HCT116 (cell line): ENCODE data around the gene KRT86. TPM values are rescaled to one million over a fixed set of nuclear protein-coding genes. Genes with fewer than 3 reads are reported as not detected.

Experiments
- ATAC-seq: fragments of 200-7000 bp; cut with Tn5 transposase; 2 replicates; pipeline ENCODE4 v1.9.1; 2020; ENCODE audit warnings: mild to moderate bottlenecking, moderate library complexity
- BruUV-seq: library from RNA; stranded (reverse); fragments of 400-500 nt; replicated peaks from 2 replicates; lab custom pipeline; 2021; lab: Mats Ljungman, UMichigan
- CTCF ChIA-PET: fragments of 300-600 bp; sonication (Branson Sonifier 250); formaldehyde crosslinking; loops from one replicate; lab custom pipeline; 2021; ENCODE audit warnings: antibody characterized with exemption; lab: Charles Lee
- POLR2A ChIA-PET: fragments of 300-600, 350-600 bp; sonication (Branson Sonifier 250); formaldehyde crosslinking; loops from one replicate; lab custom pipeline; 2021; ENCODE audit warnings: antibody characterized with exemption; lab: Charles Lee
- RAD21 ChIA-PET, 2 experiments: fragments of 300-600 bp; sonication (Branson Sonifier 250); formaldehyde crosslinking; loops; one replicate each; lab custom pipeline; 2023; ENCODE audit warnings: low total read pairs in 2 of 2; ENCODE audit not compliant: uncharacterized antibody in 2 of 2, unreplicated experiment in 2 of 2, low non-redundant PET in 1 of 2; lab: Charles Lee
- DNase-seq: peaks from one replicate; pipeline ENCODE4 v3.0.0-alpha.2; 2010; ENCODE audit warnings: low read depth, low spot score
- H2AFZ ChIP-seq: fragments of 200-600 bp; shearing (Covaris generic), sonication (generic); 2 replicates; pipeline ENCODE4 v1.6.1; 2017; ENCODE audit warnings: low read depth, mixed run types, mixed read lengths, antibody characterized with exemption, low read length; ENCODE audit not compliant: poor library complexity, severe bottlenecking
- H3K27ac ChIP-seq: 2 replicates; pipeline ENCODE4 v1.5.1; 2012; ENCODE audit warnings: low read depth, low read length
- H3K27me3 ChIP-seq: fragments of 200-600 bp; sonication (generic); 2 replicates; pipeline ENCODE4 v1.6.1; 2016; ENCODE audit warnings: mixed run types, low read length, mixed read lengths; ENCODE audit not compliant: insufficient read depth
- H3K36me3 ChIP-seq, 2 experiments: fragments of 200-500 bp in 1 of 2; fragments of 200-600 bp in 1 of 2; sonication (Bioruptor generic) in 1 of 2; sonication (generic) in 1 of 2; 2 replicates each; pipeline versions ENCODE4 v1.5.1 to v1.6.1; 2014 to 2016; ENCODE audit warnings: low read length in 2 of 2, inconsistent platforms in 1 of 2, mixed read lengths in 1 of 2, mixed run types in 1 of 2; ENCODE audit not compliant: insufficient read depth in 2 of 2, control insufficient read depth in 1 of 2
- H3K4me1 ChIP-seq, 2 experiments: fragments of 200-600 bp in 1 of 2; sonication (generic) in 1 of 2; 2 replicates each; pipeline versions ENCODE4 v1.5.1 to v1.6.1; 2012 to 2017; ENCODE audit warnings: low read length in 2 of 2, inconsistent platforms in 1 of 2, mild to moderate bottlenecking in 1 of 2, mixed read lengths in 1 of 2, mixed run types in 1 of 2, moderate library complexity in 1 of 2; ENCODE audit not compliant: insufficient read depth in 2 of 2, control insufficient read depth in 1 of 2
- H3K4me2 ChIP-seq: fragments of 200-600 bp; sonication (generic); 2 replicates; pipeline ENCODE4 v1.6.1; 2017; ENCODE audit warnings: mixed run types, low read length, mixed read lengths
- H3K4me3 ChIP-seq, 2 experiments: fragments of 200-600 bp in 1 of 2; sonication (generic) in 1 of 2; replicated peaks in 1 of 2; 2 replicates each; pipeline ENCODE4 v1.5.1; 2011 to 2016; ENCODE audit warnings: low read length in 2 of 2, control low read depth in 1 of 2, low read depth in 1 of 2, mild to moderate bottlenecking in 1 of 2, mixed read lengths in 1 of 2, mixed run types in 1 of 2
- H3K79me2 ChIP-seq: fragments of 200-600 bp; sonication (generic); 2 replicates; pipeline ENCODE4 v1.6.1; 2017; ENCODE audit warnings: mild to moderate bottlenecking, mixed run types, low read length, moderate library complexity, mixed read lengths; ENCODE audit not compliant: insufficient read depth
- H3K9ac ChIP-seq: fragments of 200-600 bp; sonication (generic); 2 replicates; pipeline ENCODE4 v1.6.1; 2016; ENCODE audit warnings: low read length, mixed read lengths
- H3K9me2 ChIP-seq: fragments of 200-600 bp; sonication (generic), shearing (Covaris generic); 2 replicates; pipeline ENCODE4 v1.6.1; 2017; ENCODE audit warnings: mixed run types, mild to moderate bottlenecking, moderate library complexity; ENCODE audit not compliant: insufficient read depth
- H3K9me3 ChIP-seq, 2 experiments: fragments of 200-500 bp in 1 of 2; fragments of 200-600 bp in 1 of 2; sonication (Bioruptor generic) in 1 of 2; sonication (generic) in 1 of 2; 2 replicates each; pipeline ENCODE4 v1.6.1; 2014 to 2017; ENCODE audit warnings: low read length in 2 of 2, mixed read lengths in 2 of 2, inconsistent platforms in 1 of 2, low read depth in 1 of 2, mild to moderate bottlenecking in 1 of 2, mixed run types in 1 of 2, moderate library complexity in 1 of 2; ENCODE audit not compliant: control insufficient read depth in 1 of 2, insufficient read depth in 1 of 2
- H4K20me1 ChIP-seq: fragments of 200-600 bp; sonication (generic), shearing (Covaris generic); 2 replicates; pipeline ENCODE4 v1.6.1; 2017; ENCODE audit warnings: mixed run types, mild to moderate bottlenecking, moderate library complexity; ENCODE audit not compliant: insufficient read depth
- EGR1 ChIP-seq: IDR thresholded peaks from 2 replicates; pipeline ENCODE4 v1.6.1; 2012; ENCODE audit warnings: low read depth
- ELF1 ChIP-seq: IDR thresholded peaks from 2 replicates; pipeline ENCODE4 v1.6.1; 2012; ENCODE audit warnings: low read depth, borderline replicate concordance
- EZH2 ChIP-seq: fragments of 200-600 bp; sonication (generic); IDR thresholded peaks from 2 replicates; pipeline ENCODE4 v1.6.1; 2017; ENCODE audit warnings: antibody characterized with exemption, mixed run types
- EZH2phosphoT487 ChIP-seq: fragments of 200-600 bp; IDR thresholded peaks from 2 replicates; pipeline ENCODE4 v1.6.1; 2018; ENCODE audit warnings: antibody characterized with exemption, borderline replicate concordance
- FOSL1 ChIP-seq: IDR thresholded peaks from 2 replicates; pipeline ENCODE4 v1.6.1; 2012; ENCODE audit warnings: low read depth
- JUND ChIP-seq: IDR thresholded peaks from 2 replicates; pipeline ENCODE4 v1.6.1; 2012
- POLR2A ChIP-seq: IDR thresholded peaks from 2 replicates; pipeline ENCODE4 v1.7.0; 2011; ENCODE audit warnings: borderline replicate concordance; ENCODE audit not compliant: insufficient read depth, insufficient read length; ENCODE audit errors: extremely low read depth
- POLR2AphosphoS5 ChIP-seq: IDR thresholded peaks from 2 replicates; pipeline ENCODE4 v1.6.1; 2011; ENCODE audit warnings: mild to moderate bottlenecking, low read depth, low read length, moderate library complexity
- SIN3A ChIP-seq: IDR thresholded peaks from 2 replicates; pipeline ENCODE4 v1.6.1; 2012; ENCODE audit warnings: low read depth
- YY1 ChIP-seq: IDR thresholded peaks from 2 replicates; pipeline ENCODE4 v1.6.1; 2011; ENCODE audit warnings: low read length, low read depth, moderate library complexity, mild to moderate bottlenecking; ENCODE audit not compliant: insufficient replicate concordance; ENCODE audit errors: extremely low read depth
- ZBTB33 ChIP-seq: IDR thresholded peaks from 2 replicates; pipeline ENCODE4 v1.6.1; 2011; ENCODE audit warnings: mild to moderate bottlenecking, low read length, moderate library complexity; ENCODE audit not compliant: insufficient replicate concordance; ENCODE audit errors: extremely low read depth
- ZFX ChIP-seq: fragments of 450-650 bp; IDR thresholded peaks from 2 replicates; pipeline ENCODE4 v1.6.1; 2017
- intact Hi-C: fragments of 100-400 bp; cut with micrococcal nuclease; formaldehyde crosslinking; loops from 2 replicates; pipeline ENCODE4 v1.10.0; 2022
- total RNA-seq: library from RNA; stranded (reverse); gene quantifications from one replicate; pipeline ENCODE4 v1.2.1, GENCODE V29; 2021; ENCODE audit not compliant: unreplicated experiment
- TF ChIP-seq, protein P1 (sequence below), 3 experiments: fragments of 200-600 bp in 1 of 3; sonication (generic) in 1 of 3; IDR thresholded peaks in 2 of 3; conservative IDR thresholded peaks in 1 of 3; 2 replicates each; pipeline ENCODE4 v1.5.1; 2012 to 2017; ENCODE audit warnings: low read depth in 2 of 3, low read length in 2 of 3, antibody characterized with exemption in 1 of 3, borderline replicate concordance in 1 of 3, control low read depth in 1 of 3, mild to moderate bottlenecking in 1 of 3, mixed read lengths in 1 of 3, mixed run types in 1 of 3, moderate library complexity in 1 of 3; ENCODE audit not compliant: insufficient read depth in 1 of 3
- TF ChIP-seq, protein P2 (sequence below): IDR thresholded peaks from 2 replicates; pipeline ENCODE4 v1.6.1; 2012
- TF ChIP-seq, protein P3 (sequence below): IDR thresholded peaks from 2 replicates; pipeline ENCODE4 v1.6.1; 2012; ENCODE audit warnings: low read depth

Gene KRT86
- total RNA-seq, 1 experiment from 2014 or later, result 1.5 TPM

- Histone ChIP-seq H3K9ac (no peak overlapping the region), H2AFZ (no peak overlapping the region), H3K9me3 (no peaks in the 10 kb centered on the region), H3K36me3 (no peaks in the 10 kb centered on the region), H3K79me2 (no peaks in the 10 kb centered on the region), H3K4me1 (peaks cover 30 to 44% of the 10 kb centered on the region in 2 experiments), H3K4me2 (no peak overlapping the region), H4K20me1 (no peaks in the 10 kb centered on the region), H3K4me3 (no peak overlapping the region), H3K9me2 (no peaks in the 10 kb centered on the region), H3K27ac (no peak overlapping the region), H3K27me3 (no peaks in the 10 kb centered on the region)
- intact Hi-C loops, result no loop called here
- no TSS peak for BruUV-seq
- TF ChIP-seq JUND (no peak), EZH2phosphoT487 (no peak), ELF1 (no peak), EGR1 (no peak), ZFX (no peak), FOSL1 (no peak), EZH2 (no peak), POLR2AphosphoS5 (no peak), YY1 (no peak), SIN3A (no peak), ZBTB33 (no peak), POLR2A (no peak)
- TF ChIP-seq, protein P1, sequence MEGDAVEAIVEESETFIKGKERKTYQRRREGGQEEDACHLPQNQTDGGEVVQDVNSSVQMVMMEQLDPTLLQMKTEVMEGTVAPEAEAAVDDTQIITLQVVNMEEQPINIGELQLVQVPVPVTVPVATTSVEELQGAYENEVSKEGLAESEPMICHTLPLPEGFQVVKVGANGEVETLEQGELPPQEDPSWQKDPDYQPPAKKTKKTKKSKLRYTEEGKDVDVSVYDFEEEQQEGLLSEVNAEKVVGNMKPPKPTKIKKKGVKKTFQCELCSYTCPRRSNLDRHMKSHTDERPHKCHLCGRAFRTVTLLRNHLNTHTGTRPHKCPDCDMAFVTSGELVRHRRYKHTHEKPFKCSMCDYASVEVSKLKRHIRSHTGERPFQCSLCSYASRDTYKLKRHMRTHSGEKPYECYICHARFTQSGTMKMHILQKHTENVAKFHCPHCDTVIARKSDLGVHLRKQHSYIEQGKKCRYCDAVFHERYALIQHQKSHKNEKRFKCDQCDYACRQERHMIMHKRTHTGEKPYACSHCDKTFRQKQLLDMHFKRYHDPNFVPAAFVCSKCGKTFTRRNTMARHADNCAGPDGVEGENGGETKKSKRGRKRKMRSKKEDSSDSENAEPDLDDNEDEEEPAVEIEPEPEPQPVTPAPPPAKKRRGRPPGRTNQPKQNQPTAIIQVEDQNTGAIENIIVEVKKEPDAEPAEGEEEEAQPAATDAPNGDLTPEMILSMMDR (IDR thresholded peaks at IDR 0.05 in 2 of 3, conservative IDR thresholded peaks at IDR 0.05 in 1 of 3; ENCODE audit: borderline replicate concordance in 1 of 3, insufficient read depth in 1 of 3, low read depth in 2 of 3, low read length in 2 of 3), result no peak
- TF ChIP-seq, protein P2, sequence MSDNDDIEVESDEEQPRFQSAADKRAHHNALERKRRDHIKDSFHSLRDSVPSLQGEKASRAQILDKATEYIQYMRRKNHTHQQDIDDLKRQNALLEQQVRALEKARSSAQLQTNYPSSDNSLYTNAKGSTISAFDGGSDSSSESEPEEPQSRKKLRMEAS, result no peak
- TF ChIP-seq, protein P3, sequence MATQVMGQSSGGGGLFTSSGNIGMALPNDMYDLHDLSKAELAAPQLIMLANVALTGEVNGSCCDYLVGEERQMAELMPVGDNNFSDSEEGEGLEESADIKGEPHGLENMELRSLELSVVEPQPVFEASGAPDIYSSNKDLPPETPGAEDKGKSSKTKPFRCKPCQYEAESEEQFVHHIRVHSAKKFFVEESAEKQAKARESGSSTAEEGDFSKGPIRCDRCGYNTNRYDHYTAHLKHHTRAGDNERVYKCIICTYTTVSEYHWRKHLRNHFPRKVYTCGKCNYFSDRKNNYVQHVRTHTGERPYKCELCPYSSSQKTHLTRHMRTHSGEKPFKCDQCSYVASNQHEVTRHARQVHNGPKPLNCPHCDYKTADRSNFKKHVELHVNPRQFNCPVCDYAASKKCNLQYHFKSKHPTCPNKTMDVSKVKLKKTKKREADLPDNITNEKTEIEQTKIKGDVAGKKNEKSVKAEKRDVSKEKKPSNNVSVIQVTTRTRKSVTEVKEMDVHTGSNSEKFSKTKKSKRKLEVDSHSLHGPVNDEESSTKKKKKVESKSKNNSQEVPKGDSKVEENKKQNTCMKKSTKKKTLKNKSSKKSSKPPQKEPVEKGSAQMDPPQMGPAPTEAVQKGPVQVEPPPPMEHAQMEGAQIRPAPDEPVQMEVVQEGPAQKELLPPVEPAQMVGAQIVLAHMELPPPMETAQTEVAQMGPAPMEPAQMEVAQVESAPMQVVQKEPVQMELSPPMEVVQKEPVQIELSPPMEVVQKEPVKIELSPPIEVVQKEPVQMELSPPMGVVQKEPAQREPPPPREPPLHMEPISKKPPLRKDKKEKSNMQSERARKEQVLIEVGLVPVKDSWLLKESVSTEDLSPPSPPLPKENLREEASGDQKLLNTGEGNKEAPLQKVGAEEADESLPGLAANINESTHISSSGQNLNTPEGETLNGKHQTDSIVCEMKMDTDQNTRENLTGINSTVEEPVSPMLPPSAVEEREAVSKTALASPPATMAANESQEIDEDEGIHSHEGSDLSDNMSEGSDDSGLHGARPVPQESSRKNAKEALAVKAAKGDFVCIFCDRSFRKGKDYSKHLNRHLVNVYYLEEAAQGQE, result no peak
- CTCF ChIA-PET, result interaction anchor here (0.6 to 1.9 kb wide), 10 partner anchors 11 to 80 kb away, joined by 3 to 9 read pairs (median 3); partner anchors contain the start of gene KRT86
- ATAC-seq, result no peak
- DNase-seq, result no peak
- RAD21 ChIA-PET, result no interaction called here
- POLR2A ChIA-PET, result interaction anchor here (1.3 kb wide), 1 partner anchor 28 kb away, joined by 6 read pairs; no protein-coding TSS in a partner anchor
Measured at GRCh38 chr12:52251367-52252051, 22.9 kb upstream of the KRT86 start.
